ENCODE data around the gene CD1C.

DNA sequence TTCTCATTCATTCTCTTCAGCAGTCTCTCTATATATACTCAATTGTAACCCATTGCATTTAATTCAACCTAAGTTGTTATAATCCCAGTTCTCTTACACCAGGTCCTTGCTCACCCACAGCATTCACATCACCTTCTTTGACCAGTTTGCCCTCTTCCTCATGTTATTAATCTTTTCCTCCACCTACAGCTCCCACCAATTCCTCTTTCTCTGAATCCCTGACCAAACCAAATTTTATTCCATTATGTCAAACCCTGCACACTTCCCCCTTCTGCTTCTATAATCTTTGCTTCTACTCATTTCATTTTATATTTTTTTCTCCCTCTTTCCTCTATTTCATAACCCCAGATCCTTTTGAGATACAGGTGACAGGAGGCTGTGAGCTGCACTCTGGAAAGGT lies 34.1 kb upstream of the CD1C start:
- no peak for TF ChIP-seq CTCF (IDR thresholded peaks at IDR 0.05)
- no peak for TF ChIP-seq POLR2A (IDR thresholded peaks at IDR 0.05)
